ENCODE measurements around the gene CEP97.

Gene CEP97

DNA sequence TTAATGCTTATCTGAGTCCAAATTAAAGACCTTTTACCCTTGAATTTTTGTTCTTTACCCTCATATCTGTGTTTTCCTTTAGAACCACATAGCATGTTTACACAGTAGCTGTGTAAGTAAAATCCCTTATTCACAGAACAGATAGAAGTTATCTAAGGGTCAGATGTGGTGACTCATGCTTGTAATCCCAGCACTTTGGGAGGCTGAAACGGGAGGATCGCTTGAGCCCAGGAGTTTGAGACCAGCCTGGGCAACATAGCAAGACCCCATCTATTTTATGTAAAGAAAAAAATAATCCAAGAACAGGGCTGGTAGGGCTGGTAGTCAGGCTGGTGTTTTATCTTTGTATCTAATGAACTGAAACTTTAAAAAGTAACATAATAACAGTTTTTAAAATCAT is 77.8 kb downstream of the CEP97 start:
- no peak overlapping the region for H3K4me3 ChIP-seq (ENCODE audit: low read depth, low read length)
- in situ Hi-C loops (cut with HindIII; ENCODE audit: low sequenced_read_pairs), result loop anchor here (10.0 kb wide), 1 partner anchor 423 kb away; no protein-coding TSS in a partner anchor
- DNase-seq (ENCODE audit: low read depth, low spot score), result no peak
- no peak for TF ChIP-seq CTCF (IDR thresholded peaks at IDR 0.05; ENCODE audit: low read depth, low read length)

GRCh38 chr3:101803173-101803782 is 78.9 kb downstream of the CEP97 start:
- no peak overlapping the region for H3K4me3 ChIP-seq (ENCODE audit: low read depth, low read length)
- peak; percentile 84 for TF ChIP-seq CTCF (IDR thresholded peaks at IDR 0.05; ENCODE audit: low read depth, low read length)
- in situ Hi-C loops (cut with HindIII; ENCODE audit: low sequenced_read_pairs), result loop anchor here (10.0 kb wide), 1 partner anchor 422 kb away; no protein-coding TSS in a partner anchor
- peak; percentile 68 for DNase-seq (ENCODE audit: low read depth, low spot score)

GRCh38 chr3:101803939-101804338 is 79.5 kb downstream of the CEP97 start:
- DNase-seq (ENCODE audit: low read depth, low spot score), result no peak
- in situ Hi-C loops (cut with HindIII; ENCODE audit: low sequenced_read_pairs), result loop anchor here (10.0 kb wide), 1 partner anchor 421 kb away; no protein-coding TSS in a partner anchor
- TF ChIP-seq CTCF (IDR thresholded peaks at IDR 0.05; ENCODE audit: low read depth, low read length), result no peak
- no peak overlapping the region for H3K4me3 ChIP-seq (ENCODE audit: low read depth, low read length)

DNA sequence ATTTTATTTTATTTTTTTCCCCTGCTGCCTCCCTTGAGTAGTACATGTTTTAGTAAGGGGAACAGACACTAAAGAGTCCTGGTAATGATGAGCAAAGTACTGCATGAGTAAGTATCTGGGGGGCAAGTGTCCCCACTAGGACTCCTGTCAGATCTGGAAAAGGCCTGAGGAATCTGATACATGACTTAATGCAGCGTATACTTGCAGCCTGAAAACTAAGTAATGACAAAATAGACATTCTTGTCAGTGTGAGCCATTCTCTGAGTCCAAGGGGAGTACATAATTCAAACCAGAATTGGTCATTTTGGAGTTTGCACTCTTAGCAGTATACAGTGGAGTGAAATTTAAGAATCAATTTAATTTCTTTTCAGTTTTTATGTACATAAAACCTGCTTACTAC is 82.1 kb downstream of the CEP97 start:
- TF ChIP-seq CTCF (IDR thresholded peaks at IDR 0.05; ENCODE audit: low read depth, low read length), result no peak
- no peak overlapping the region for H3K4me3 ChIP-seq (ENCODE audit: low read depth, low read length)
- in situ Hi-C loops (cut with HindIII; ENCODE audit: low sequenced_read_pairs), result loop anchor here (10.0 kb wide), 1 partner anchor 418 kb away; no protein-coding TSS in a partner anchor
- no peak for DNase-seq (ENCODE audit: low read depth, low spot score)

GRCh38 chr3:101807888-101808287 is 83.5 kb downstream of the CEP97 start:
- DNase-seq (ENCODE audit: low read depth, low spot score), result no peak
- TF ChIP-seq CTCF (IDR thresholded peaks at IDR 0.05; ENCODE audit: low read depth, low read length), result no peak
- in situ Hi-C loops (cut with HindIII; ENCODE audit: low sequenced_read_pairs), result loop anchor here (10.0 kb wide), 1 partner anchor 417 kb away; no protein-coding TSS in a partner anchor
- no peak overlapping the region for H3K4me3 ChIP-seq (ENCODE audit: low read depth, low read length)

- peak; percentile 51 for DNase-seq (ENCODE audit: low read depth, low spot score)
- peak; percentile 58 for TF ChIP-seq CTCF (IDR thresholded peaks at IDR 0.05; ENCODE audit: low read depth, low read length)
- no peak overlapping the region for H3K4me3 ChIP-seq (ENCODE audit: low read depth, low read length)
- in situ Hi-C loops (cut with HindIII; ENCODE audit: low sequenced_read_pairs), result loop anchor here (10.0 kb wide), 1 partner anchor 415 kb away; no protein-coding TSS in a partner anchor
Observed at GRCh38 chr3:101809178-101810021, 85.0 kb downstream of the CEP97 start.

Measured in astrocyte of the spinal cord (primary cell).